GM21737 (cell line): ENCODE data around the gene KIRREL3.

ENCODE experiments used
- ATAC-seq: cut with Tn5 transposase; IDR thresholded peaks from one replicate; pipeline ENCODE4 v1.9.1; 2021; ENCODE audit warnings: mild to moderate bottlenecking, moderate library complexity; ENCODE audit not compliant: unreplicated experiment

The KIRREL3 gene

DNA sequence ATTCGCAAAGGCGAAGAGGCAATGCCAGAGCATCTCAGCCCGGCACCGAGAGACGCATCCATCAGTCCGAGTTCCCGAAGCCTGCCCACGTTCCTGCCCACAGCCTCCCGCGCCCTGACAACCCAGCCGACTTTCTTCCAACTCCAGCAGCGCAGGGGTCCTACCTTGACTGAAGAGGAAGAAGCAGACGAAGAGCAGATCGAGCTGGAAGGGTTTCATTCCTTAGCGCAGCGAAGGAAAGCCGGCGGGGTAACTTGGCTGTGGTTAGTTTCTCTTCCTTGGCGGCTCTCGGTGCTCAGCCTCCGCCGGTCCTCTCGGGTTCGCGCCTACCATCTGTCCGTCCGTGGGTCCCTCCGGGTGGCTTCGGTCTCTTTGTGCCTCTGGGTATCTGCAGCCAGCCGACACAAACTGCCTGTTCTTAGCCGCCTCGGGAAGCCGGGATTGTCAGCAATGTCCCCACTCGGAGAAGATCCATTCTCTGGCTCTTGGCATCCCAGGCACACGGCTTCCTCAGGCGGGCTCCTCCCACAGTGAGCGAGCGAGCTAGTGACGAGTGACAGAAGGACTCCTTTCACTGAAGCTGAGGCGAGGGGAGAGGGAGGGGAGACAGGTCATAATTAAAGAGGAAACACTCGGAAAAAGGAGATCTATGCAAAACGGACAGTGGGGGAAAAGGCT lies at the start of gene KIRREL3:
Gene KIRREL3 (minus strand): TSS at position 480 of the 678 bp plus-strand sequence.
- ATAC-seq = no peak

DNA sequence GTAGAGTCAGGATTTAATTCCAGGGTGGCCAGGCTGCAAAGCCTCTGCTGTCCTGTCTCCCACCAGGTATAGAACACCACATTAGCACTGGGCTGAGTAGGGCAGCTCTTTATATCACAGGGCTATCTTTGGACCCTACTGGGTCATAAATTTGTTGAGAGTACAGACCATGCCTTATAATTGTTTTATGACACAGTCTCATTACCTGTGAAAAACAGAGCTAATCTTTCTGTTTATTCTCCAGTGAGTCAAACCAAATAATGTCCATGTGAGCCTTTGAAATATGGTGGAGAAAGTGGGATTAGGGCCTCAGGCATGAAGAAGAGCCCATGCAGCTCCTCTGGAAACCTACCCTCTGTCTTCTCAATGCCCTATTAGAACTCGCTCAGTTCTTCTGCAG lies 49.6 kb upstream of the KIRREL3 start:
- ATAC-seq = no peak

DNA sequence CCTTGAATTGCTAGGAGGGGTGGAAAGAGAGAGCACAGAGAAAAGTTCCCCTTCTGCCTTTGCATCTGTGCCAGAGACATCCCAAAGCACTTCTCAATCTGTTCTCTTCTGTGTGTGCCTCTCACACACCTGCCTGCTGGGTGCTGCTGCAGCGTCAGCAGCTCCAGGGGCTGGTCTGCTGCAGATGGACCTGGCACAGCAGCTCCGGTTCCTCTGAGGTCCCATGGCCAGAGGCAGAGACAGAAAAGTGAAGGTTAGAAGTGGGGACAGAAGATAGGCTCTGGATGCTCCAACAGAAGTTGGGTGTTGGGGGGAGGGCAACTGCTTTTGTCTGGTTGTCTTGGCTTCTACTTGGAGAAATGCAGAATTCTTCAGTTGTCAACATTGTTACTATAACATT lies 48.9 kb upstream of the KIRREL3 start:
- ATAC-seq = no peak

DNA sequence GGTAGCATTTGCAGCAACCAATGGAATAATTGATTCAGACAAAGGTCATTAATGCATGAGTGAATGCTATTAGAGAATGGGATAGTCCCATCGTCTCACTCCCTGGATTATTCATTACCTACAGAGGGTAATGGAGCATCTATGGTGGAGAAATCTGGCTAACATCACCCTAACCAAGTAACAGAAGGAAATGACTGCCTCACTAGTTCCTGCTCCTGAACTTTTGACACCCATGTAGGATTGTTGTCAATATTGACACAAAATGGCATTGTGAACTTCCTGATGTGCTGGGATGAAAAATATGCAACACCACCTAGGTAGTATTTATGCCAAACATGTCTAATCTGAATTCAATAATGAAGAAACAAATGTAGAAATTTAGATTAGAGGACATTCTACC lies 44.0 kb upstream of the KIRREL3 start:
- ATAC-seq = no peak

DNA sequence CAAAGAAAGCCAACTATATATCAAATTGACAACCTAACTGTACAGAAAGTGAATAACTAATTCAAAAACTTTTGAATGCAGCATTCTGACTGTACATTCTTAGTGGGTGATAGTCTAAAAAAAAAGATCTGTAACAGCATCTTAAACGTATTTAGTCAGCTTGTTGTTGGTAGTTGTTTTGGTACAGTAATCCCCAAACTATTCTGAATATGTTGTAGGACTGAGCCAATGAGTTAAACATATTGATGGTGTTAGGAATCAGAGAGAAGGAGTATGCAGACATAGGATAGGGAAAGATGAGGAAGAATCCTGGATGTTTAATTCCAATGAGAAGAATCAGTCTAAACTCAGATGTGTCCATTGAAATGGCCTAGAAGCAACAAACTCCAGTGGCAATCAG lies 41.9 kb upstream of the KIRREL3 start:
- ATAC-seq = no peak

DNA sequence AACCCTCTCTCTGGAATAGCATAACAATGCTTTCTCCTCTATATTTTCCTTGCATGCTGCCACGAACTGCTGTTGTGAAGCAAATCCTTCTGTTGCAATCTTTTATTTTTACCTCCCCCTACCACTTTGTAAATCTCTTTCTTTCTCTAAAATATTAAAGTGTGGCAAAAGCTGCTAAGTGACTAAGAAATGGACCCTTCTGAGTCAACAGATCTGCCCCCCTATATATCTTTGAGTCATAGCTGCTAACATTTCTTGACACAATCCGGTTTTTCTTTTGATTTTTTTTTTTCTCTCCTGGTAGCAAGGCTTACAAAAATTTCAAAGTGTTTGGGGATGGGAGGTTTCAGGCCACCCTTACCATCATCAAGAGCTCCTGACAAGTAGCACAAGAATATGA lies 39.0 kb upstream of the KIRREL3 start:
- ATAC-seq = no peak

DNA sequence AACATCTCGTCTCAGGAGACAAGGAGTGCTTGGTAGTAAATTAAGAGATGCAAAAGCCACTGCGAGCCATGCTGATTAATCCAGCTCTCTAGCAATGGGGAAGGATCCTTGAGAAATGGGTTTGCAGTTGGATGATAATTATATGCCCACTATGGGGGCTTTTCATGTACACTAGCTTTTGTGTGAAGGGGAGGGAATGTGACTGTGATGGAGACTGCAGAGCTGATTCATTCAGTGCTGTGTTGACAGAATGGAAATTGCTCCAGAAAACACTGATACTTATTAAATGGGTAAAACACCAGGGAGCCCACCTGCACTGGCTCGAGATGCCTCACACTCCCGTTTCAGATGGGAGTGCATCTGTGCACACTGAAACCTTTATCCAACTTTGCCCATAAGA lies 37.0 kb upstream of the KIRREL3 start:
- ATAC-seq = no peak

DNA sequence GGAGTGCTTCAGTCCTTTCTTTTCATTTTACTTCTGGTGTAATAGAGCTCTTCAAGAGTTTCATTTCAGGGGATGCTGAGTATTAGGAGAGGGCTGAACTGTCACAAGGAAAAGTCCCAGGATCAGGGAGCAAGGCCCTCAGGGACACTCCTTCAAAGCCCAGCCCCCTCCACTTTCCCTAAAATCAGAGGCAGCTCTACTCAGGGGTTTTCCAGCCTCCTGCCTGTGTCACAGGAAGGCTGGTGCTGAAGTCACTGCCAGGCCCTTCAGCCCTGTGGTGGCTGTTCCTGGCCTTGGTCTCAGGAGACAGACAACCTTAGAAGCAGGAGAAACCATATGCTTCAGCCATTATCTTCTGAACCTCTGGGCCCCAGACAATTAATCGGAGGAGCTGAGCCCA lies 36.4 kb upstream of the KIRREL3 start:
- ATAC-seq = no peak

DNA sequence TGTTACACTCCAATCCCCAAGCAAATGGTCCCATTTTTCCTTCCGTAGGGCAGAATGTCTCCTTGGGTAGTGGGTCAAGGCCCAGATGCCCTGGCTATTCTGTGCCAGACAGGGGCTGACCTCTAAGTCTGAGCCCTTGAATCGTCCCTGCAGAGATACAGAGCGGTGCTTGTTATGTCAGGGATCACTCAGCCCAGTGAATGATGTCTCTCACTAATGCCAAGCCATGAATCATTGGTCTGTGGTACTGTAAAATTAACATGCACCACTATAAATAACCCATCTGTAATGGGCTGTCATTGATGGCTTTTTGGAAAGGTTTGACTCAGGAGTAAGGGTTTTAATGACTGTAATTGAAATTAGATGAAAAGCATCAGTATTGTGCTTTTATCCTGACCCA lies 35.3 kb upstream of the KIRREL3 start:
- no peak for ATAC-seq

DNA sequence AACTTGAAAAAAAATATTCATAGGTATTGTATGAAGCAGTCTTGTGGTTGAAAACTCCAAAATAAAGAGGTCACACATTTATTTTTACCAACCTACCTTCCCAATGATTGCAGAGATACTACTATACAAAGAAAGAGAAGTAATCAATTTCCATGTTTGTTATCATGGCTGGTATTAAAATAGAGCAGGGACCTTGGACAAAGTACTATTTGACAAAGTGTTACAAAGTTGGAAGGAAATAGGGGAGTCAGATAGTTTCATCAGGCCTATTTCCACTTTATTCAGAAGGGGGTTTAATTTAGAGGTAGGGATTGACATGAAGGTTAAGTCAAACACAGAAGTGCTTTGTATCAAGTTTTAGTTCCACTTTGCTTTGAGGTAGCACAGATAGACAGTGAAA lies 34.4 kb upstream of the KIRREL3 start:
- ATAC-seq = no peak

DNA sequence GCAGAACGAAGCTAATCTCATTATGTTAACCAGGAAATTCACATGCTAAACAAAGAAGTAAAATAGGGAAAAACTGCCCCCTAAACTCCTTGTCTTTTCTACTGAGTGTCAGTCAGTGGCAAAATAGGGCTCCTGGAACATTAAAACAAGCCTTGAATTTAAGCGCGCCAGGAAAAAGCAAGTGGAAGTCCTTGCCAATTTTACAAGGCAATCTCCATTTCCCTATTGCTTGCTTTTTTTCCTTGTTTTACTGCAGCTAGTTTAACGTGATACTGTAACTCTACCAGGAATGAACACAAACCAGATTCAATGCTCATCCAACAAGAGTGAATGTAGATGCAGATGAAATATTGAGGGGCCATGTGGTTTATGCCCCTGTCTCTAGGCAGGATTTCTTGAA lies 28.1 kb upstream of the KIRREL3 start:
- no peak for ATAC-seq

DNA sequence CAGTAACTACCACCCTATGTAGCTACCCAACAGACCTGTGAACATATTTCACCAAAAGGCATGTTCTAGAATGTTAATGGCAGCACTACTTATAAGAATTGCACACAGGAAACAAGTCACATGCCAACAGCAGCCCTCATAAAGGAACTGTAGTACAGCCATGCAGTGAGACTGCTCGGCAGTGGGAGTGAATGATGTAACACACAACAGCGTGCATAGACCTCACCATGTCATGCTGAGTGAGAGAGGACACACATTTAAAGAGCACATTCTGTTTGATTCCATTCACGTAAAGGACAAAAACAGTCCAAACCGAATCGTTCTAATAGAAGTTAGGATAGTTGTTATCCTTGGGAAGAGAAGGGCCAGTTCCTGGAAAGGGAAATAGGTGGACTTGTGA lies 27.2 kb upstream of the KIRREL3 start:
- ATAC-seq = no peak

DNA sequence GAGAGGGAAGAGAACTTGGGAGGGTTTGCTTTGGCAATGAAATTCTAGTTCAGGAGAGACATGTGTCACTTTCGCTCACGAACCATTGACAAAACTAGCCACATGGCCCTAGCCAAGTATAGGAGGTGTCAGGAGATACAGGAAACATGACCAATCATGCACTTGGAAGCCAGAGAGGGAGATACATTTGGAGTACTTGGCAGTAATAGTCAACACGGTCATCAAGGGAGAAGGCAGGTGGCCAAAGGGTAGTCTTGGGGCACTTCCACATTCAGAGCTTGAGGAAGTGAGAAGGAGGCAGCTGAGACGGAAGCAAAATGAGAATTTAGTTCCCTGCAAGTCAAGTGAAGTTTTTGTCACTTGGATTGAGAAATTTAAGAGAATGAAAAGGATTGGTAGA lies 26.4 kb upstream of the KIRREL3 start:
- no peak for ATAC-seq

DNA sequence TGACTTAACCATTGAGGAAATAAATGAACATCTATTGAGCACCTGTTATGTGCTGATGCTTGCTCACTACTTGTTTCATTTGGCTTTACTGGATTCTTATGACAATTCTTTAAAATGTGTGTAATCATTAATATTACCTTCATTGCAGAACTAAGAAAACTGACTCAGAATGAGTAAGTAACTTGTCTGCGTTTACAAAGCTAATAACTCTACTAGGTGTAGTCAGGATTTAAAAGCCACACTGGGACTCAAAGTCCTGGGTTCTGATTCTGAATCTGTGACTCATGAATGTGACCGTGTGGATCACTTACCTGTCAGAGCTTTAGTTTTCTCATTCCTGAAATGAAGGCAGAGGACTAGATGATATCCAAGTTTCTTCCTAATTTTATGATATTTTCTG lies 23.4 kb upstream of the KIRREL3 start:
- no peak for ATAC-seq

DNA sequence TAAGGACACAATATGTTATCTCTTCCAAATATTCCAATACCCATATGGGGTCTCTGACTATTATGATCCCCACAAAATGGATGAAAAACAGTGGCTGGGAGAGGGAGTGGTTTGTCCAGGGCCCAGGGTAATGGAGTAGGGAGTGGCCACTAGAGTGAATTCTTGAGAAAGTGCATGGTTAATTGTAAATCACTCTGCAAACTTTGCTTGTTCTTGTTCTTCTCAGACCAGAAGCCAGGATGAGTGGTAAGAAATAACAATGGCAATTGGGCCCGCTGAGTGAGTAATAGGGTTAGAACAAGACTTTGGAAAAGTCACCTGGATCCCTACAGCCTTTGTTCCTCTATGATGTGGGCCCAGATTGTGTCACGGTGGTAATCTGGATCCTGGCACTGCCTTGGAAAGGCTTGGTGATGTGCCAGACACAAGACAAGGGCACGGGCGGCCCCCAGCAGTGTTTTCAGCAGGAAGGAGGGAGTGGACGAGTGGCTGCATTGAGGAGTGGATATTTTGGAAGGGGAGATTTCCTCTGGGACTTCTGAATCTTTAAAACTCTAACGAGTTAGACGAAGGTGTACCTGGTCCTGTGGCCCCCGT lies 18.2 kb upstream of the KIRREL3 start:
- ATAC-seq = no peak

DNA sequence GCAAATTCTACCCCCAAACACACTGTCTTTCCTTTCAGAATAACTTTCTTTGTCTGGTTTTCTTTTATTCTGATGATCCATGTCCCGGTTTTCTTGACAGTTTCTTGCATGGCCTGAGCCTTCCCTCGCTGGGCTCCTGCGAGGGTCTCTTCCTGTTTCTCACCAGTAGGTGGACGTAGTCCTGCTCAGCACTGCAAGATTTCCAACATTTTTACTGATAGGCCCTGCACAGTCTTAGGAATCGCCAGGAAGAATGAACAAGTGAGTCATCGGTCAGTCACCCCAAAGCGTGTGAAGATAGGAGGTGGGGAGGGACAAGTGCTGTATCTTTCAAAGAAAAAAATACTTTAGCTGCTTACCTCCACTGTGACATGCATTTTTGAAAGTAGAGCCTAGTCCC lies 16.9 kb upstream of the KIRREL3 start:
- ATAC-seq = no peak

DNA sequence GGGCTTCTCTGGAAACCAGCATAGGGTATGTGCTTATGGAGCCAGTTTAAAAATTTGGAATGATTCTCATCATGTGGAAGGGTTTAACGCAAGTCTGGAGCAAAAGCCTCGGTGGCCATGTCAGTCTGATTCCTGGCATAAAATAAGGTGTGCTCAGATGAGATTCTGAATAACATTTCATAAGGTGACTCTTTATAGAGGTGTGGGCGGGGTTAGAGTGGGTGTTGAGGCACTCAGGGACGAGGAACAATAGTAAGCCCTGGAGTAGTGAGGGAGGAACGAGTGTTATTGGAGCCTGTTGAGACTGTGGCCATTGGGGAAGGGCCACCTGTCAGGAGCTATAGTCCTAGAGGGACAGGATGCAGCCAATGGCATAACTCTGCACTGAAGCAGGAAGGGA lies 13.0 kb upstream of the KIRREL3 start:
- ATAC-seq = no peak

DNA sequence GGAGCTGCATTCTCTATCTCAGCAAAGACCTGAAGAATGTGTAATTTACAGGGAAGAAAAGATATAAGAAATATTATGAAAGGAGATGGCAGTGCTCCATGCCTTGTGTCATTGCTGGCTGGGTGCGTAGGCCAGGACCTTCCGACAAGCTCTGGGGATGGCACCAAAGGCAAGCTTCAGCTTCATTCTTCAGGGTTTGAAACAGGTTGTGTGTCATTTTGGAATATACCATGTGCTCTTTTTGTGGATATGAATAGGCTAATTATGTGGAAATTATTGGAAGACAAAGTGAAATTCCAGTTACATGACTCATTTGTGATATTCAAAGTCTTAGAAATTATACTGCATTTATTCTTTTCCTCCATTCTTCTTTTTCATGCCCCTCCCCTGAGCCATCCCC lies 5.7 kb upstream of the KIRREL3 start:
- no peak for ATAC-seq

DNA sequence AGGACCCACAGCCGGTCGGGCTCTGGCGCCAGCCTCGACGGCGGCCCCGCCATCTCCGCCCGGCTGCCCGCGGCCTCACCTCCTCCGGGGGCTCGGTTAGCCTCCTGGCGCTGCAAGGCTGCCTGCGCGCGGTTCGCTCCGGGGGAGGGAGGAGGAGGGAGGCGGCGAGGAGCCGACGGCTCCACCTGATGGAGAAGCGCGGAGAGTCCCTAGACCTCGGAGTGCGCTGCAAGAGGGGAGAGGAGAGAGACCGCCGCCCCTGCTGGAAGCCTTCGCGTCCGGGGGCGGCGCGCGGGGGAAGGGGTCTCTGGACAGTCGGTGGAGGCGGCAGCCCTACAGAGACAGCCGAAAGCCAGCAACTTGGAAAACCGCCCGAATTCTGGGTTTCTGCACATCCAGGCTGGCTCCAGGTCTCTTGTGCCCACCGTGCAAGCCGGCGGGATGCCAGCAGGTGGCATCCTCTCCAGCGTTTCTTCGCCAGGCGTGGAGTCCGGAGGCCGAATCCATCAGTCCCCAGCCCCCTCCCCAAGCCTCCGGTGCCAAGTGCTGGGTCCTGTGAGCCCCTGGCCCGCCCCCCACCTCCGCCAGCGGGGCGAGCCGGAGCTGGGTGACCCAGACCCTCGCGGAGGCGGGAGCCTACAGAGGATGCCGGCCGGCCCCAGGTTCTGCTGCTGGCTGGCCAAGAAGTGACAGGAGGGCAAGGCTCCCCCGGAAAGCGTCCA lies 2.9 kb upstream of the KIRREL3 start:
- ATAC-seq = no peak

DNA sequence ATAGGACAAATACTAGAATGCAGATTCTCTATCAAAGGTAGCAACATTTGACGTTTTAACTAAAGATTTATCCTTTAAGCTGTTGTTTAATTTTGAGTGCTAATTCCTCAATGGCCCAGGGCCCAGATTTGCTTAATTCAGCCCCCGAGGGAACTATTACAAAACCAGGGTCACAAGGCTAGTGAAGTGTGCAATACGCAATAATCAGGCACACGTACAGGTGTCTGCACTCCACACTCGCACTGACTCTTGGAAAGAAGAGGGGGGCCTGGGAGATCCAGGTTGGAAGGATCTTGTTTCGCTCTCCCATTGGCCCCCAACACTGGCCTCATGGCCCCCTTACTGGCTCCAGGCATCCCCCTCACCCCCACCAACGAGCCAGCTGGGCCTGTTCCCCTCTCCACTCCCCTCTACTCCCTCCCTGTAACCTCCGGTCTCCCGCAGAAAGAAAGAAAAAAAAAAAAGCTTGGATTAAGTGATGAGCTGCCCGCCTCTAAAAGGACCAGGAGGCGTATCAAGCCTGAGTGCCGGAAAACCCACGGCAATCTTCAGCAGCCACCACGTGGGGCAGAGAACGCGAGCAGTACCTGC lies 2.2 kb upstream of the KIRREL3 start:
- no peak for ATAC-seq

DNA sequence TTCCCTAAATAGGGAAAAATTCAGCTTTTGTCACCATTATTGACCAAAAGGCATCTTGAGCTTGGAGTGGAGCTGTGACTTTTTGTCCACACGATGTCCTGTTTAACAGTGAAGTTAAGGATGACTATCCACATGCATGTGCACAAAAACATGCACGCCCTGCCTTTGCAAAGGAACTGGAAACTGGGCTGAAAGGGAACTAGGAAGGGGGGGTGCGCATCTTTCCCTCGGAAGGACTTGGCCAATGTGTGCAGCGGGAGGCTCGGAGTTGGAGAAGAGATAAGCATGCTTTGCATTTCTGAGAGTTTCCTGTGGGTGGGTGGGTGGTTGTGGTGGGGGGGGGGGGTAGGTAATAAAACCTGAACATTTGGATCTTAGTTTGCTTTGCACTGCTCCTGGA lies 411 bp upstream of the KIRREL3 start:
- no peak for ATAC-seq

DNA sequence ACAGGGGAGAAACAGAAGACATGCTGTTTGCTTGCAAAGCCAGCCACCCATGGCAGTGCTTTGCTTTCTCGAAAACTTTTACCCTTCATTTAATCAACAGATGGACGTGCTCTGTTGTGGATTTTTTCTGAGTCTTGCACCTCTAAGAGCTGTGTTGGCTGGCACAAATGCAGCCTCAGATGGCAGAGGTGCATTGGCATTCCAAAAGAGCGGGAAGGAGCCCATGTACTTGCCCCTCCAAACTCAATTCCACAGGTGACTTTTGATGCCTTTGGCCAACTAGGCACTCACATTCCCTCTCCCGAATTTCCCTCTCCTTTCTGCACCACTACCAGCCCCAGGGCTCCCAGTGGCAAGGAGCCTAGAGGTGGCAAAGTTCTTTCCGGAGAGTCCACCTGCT lies 1.2 kb downstream of the KIRREL3 start:
- no peak for ATAC-seq
